NCI-H187 treated with DMSO at 0.1 percent for 48 hours (cell line): Measurements from ENCODE around the gene FOXO6.

ENCODE experiments used
- DNase-seq: peaks from one replicate; lab custom pipeline; 2025; lab: John Stamatoyannopoulos, UW

FOXO6 gene

DNA sequence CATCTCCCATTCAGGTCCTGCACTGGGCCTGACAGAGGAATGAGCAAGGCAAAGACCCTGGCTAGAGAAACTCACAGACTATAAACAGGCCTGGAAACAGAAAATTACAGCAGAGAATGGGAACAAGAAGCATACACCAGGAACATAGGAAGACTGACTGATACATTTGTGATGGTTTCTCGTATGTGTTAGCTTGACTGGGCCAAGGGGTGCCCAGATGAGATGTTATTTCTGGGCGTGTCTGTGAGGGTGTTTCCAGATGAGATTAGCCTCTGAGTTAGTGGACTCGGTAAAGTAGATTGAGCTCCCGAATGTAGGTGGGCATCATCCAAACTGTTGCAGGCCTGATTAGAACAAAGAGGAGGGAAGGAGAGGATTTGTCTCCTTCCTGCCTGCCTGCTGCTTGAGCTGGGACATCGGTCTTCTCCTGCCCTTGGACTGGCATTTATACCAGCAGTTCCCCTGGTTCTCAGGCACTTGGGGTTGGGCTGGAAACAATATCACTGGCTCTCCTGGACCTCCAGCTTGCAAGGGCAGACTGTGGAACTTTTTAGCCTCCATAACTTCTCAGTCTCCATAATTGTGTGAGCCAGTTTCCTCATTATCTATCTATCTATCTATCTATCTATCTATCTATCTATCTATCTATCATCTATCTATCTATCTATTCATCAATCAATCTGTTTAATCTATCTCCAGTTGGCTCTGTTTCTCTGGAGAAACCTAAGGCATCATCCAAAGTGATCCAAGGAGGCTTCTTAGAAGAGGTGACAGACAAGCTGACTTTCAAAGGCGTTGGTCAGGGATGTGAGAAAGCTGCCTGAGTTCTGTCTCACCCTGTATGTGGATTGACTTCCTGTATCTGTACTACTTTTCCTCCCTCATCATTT is 9.7 kb upstream of the FOXO6 start:
- no peak for DNase-seq

DNA sequence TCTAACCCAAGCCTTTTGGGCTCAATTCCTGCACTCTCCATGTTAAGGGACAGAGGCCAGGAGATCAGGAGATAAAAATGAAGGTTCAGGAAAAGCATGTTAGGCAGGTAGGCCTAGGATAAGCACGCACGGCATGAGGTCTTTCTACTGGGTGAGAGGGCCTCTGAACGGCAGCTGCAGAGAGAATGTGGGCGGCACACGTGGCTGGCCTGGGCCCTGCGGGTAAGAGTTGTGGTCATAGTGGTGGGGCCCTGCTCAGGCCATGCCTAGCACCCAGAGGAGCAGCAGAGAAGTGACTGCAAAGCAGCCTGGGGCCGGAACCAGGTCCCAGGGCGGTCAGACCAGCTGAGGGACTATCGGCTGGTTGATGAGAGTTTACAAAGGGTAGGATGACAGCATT is 7.5 kb upstream of the FOXO6 start:
- DNase-seq = no peak

DNA sequence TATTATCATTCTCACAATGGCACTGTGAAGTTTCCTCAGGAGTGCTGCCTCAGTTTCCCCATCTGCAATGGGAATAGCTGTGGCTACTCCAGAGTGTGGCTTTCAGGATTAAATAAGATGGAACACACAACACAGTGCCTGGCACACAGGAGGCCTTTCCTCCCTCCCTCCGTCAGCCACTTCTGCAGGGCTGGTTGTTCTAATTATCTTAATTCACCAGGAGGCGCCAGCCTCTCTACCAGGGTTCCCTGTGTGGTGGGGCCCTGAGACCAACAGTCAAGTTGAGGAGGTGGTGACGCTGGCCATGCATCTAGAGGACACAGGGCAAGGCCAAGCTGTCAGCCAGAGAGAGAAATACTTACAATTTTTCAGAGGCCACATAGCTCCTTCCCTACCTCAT is 6.3 kb upstream of the FOXO6 start:
- no peak for DNase-seq

DNA sequence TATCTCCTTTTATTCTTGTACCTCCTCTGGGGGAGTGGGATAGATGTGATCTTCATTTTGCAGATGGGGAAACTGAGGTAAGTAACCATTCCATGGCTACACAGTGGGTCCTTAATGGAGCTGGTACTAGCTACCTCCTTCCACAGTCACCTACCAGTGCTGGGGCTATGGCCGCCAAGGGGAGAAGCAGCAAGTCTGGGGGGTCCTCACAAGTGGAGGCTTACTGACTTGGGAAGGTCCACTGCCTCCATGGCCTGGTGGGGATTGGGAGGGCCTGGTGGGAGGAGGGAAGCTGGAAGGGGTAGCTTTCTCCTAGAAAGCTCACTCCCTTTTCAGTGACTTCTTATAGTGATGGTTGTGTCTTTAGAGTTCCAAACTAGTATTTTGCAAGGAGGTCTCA is 5.9 kb upstream of the FOXO6 start:
- no peak for DNase-seq

DNA sequence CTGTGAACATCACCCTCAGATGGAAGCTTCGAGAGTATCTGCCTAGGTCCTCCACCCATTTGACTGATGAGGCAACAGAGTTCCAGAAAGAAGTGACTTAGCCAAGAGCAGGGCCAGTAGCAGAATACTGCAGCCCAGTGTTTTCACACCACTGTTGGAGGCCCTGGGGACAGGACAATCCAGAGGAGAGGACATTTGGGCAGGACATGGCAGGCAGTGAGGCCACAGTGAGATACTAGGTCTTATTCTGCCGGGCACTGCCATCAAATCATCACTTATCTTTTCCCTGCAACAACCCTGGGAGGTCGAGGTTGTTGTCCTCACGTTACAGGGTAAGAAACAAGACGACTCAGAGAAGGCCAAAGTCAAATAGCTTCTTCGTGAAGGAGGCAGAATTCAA is 5.5 kb upstream of the FOXO6 start:
- no peak for DNase-seq

DNA sequence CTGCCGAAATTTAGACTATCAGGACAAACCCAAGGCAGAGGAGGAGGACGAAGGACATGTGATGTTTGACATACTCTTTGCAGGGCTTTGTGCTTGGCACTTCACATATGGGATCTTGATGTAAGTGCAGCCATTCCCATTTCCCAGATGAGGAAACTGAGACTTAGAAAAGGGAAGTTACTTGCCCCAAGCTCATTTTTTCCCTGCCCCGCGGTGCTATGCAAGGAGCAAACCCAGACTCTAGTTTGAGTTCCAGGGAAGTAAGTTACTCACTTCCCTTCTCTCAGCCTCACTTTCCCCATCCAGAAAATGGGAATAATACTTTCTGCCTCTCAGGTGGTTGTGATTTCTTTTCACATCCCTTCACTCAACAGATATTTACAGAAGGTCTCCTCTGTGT is 4.5 kb upstream of the FOXO6 start:
- DNase-seq = no peak

DNA sequence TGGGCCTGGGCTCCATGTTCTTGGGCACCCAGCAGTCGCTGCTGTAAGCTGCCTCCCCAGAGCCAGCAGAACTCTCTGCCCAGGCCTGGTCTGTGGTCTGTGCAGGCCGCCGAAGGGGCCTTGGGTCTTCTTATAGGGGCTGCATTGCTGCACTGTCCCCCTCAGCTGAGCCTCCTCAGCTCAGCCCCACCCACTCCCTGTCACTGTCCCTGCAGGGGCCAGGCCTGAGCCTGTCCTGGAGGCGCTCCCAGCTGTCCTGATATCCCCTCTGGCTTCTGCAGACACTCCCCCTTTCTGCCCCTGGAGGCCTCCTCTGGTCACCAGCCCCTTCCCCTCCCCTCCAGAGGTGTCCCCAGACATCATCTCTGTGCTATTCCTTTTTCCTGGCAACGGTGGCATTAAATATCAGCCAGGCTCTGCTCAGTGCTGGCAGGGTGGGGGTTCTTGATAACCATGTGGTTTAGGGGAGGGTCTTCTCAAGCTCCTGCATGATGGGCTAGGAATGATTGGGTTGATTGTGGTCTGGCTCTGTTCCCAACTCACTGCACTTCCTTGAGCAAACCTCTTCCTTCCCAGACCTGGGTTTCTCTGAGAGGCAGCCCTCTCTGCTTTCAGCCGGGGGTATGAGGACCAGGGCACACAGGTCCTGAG is 3.7 kb upstream of the FOXO6 start:
- DNase-seq = no peak

DNA sequence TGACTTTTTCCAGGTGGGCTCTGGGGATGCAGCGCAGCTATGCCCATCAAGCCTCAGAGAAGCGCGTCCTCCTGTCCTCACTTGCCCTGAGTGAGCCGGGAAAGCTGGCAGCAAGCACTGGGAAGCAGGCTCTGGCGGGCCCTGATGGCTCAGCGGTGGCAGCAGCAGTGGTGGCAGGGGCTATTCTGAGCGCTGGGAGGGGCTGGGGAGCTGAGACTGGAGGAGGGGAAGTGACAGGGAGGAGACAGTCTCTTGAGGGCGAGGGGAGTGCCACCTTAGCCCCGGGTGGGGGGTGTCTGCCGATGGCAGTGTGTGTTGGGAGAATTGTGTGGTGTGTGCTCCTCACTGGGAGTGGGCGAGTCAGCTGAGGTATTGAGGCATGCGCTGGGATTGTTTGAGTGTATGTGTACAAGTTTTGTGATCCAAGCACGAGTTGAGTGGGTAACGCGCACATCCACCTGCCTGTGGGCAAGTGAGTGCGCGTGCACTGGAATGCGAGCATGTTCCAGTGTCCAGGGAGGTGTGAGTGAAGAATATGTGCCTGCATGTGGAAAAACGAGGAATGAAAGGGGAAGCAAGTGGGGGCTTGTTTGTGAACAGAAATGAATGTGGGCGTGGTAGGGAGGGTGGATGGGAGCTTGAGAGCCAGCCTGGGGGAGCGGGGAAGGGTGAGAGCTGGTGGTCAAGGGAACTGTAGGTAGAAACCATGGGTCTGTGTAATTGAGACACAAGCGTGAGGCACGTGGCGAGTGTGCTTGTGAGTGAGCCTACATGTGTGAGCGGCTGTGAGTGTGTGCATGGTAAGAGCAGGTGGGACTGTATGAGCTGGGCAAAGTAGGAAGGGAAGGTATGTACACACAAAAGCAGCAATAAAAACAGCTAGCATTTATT is 2.9 kb upstream of the FOXO6 start:
- DNase-seq = no peak

DNA sequence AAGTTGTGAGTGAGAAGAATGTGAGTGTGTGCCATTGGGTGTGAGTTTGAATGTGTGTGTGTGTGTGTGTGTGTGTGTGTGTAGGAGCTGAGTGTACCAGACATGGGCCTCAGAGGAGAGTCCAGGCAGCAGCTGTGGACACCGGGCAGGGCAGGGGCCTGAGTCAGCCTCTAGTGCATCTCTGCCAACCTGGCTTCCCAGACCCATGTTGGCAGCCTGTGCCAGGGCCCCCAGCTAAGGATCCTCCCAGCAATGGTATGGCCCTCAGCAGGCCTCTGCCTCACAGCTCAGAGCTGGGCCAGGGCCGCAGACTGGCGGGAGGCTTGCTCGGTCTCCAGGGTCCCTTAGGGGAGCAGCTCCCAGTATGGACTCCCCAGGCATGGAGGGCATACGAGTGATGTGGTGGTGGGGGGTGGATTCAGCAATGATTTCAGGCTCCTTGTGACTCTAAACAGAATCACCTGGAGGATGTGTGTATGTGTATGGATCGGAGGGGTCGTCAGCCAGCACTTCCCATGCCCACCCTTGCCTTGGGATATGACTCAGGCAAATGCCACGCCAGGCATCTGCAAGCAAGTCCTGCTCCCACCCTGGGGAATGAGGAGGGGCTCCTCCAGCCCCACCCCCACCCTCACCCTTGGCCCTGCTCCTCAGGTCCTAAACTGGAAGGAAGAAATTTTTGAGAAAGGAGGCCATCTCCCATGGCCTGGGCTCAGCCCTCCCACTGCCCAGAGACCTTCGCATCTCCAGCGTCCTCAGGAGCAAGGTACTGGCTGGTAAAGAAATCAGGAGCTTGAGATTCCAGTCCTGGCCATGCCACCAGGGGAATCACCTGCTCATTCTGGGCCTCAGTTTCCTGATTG is 1.8 kb upstream of the FOXO6 start:
- DNase-seq = no peak

DNA sequence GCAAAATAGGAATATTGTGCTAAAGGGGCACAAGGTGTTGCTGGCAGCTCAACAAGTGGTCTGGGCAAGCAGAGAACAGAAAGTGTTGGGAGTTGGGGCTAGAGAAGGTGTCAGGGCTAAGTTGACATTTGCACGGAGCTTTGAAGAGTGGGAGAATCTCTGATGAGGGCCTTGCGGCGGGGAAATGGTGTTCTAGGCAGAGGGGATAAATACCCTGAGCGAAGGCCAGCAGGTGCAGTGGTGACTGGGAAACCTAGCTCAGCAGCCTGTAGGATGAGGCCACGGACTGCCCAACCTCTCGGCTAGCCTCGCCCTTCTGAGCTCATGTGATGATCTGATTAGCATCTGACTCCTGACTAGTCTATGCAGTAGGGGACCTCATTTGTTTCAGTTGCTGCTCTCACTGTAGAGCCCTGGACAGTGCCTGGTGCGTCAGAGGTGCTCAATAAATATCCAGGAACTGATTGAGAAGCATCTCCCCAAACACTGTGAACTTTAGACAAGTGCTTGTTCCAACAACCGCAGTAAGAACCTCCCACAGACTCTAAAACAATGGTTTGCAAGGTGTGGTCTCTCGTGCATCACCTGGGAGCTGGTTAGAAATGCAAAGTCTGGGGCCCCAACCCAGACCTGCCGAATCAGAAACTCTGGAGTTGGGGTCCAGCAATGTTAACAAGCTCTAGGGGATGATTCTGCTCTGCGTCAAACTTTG is 1.0 kb upstream of the FOXO6 start:
- DNase-seq = peak; percentile 34

DNA sequence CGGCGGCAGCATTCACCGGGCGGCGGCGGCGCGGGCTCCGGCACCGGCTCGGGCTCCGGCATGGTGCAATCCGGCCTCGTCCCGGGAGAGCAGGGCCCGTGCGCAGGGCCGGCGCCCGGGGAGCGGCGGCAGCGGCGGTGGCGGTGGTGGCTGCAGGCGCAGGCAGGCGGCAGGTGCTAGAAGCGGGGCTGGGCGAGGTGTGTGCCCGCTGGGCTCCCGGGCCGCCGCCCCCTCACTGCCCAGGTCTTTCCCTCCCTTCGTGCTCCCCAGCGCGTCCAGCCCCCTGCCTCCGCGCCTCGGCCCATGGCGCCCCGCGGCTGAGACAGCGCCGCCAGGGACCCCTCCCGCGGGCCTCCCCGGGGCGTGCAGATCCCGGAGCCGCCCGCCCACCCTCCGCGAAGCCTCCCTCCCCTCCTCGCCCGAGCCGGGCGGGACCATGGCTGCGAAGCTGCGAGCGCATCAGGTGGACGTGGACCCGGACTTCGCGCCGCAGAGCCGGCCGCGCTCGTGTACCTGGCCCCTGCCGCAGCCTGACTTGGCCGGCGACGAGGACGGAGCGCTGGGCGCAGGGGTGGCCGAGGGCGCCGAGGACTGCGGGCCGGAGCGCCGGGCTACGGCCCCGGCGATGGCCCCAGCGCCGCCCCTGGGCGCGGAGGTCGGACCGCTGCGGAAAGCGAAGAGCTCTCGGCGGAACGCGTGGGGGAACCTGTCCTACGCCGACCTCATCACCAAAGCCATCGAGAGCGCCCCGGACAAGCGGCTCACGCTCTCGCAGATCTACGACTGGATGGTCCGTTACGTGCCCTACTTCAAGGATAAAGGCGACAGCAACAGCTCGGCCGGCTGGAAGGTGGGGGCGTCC is 492 bp downstream of the FOXO6 start:
- DNase-seq = no peak

DNA sequence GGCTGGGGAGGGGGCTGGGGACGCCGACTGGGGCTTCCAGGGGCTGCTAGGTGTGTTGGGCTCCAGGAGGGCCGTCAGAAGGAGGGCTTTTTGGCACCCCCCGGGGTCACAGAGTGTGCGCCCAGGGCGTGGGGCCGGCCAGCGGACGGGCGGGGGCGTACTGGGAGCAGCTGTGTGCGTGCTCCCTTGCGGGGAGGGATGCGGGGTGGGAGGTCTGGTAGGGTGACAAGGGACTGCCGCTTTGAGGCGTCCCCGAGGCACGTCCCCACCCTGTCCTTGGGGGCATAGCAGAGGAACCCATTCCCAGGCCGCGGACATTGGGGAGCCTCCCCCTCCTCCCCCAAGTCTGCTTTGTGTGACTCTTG is 1.1 kb downstream of the FOXO6 start:
- DNase-seq = no peak

DNA sequence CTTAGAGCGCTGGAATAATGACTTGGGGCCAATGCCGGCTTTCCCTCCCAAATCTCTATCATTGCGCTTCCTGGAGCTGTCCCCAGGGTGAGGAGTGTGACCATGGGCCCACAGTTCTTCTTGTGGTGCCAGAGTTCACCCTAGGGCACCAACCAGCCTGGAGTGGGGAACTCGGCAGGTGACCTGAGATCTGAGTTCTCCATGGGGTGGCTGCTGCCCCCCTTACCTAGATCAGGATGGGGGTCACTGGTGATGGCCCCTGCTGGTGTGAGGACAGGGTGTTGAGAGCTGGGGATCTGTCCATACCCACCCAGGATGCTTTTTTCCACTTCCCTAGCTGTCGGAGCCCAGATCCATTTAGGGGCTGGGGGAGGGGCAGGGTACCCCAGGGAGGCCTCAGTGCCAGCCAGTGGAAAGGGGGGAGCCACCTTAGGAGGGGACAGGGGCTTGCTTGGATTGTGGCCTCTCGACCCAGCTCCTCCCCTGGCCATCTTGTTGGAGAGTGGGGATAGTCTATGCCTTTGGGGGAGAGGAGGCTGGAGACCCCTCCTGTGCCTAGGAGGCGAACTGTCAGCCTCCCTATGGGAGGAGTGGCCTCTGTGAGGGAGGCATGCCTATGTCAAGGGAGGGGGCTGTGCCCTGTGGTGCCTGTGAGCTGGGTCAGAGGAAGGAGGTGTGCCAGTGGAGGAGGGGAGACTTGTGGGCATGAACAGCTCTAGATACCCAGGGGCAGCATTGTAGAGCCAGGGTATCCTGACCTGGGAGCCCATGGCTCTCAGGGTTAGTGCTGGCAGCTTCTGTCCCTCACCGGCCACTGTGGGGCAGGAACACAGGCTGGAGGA is 1.7 kb downstream of the FOXO6 start:
- DNase-seq = no peak

DNA sequence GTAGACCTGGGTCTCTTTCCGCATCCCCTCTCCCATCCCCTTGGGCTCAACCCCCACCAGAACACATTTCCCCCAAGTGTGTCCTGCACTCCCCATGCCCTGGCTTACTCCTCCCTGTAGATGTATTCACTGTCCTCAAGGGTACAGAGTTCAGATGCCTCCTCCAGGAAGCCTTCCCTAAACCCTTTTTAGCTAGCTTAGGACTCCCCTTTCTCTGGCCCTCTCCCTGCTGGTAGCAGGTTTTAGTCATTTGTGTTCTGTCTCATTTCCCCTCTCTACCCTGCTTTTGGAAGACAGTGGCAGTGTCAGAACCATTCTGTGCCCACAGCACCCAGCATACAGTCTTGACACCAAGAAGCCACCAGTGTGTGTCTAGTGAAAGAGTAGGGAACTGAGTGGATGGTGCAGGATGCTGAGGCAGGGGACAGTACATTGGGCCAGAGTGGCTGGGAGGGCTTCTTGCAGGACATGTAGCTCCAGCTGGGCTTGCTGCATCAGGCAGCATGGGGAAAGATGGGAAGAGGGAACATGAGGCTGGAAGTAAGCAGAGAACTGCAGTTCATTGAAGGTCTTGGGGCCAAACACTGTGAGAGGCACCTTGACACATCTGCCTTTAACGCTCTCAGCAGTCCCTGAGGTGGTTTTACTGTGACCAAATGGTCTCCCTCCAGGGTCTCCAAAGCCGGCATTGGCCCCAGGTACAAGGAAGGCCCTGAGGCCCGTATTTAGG is 2.5 kb downstream of the FOXO6 start:
- no peak for DNase-seq

DNA sequence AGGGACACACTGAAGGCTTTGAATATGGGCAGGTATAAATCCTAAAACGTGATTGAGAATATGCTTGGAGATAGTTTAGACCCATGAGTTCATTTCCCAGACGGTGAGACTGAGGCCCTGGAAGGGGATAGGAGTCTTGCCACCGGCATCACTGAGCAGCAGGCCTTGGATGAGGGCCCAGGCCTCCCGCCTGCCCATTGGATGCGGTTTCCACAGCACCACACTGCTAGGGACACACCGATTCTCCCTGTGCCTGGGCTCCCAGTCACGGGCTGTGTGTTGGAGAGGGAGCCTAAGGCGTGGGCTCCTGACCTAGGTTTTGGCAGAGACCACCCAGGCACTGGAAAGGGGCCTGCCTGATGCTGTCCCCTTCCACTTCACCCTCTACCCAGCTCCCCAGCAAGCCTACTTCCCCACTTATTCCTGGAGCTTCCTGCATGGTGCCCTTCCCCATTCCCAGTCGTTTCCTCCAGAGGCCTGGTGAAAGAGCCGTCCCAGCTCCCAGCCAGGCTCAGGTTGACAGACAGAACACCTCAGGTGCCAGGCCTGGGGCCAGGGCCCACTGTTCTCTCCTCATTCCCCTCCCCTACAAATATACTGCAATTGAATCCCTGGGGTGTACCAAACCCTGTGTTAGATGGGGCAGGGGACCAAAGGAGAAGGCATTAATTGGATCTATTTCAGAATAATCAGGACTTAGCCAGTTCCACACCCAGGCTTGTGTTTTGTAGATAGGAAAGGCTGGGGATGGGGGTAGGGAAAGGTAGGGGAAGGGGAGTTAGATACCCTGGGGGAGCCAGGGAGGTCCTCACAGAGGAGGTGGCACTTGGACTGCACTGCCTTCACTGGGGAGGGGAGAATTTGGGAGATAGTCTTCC is 3.4 kb downstream of the FOXO6 start:
- DNase-seq = no peak

DNA sequence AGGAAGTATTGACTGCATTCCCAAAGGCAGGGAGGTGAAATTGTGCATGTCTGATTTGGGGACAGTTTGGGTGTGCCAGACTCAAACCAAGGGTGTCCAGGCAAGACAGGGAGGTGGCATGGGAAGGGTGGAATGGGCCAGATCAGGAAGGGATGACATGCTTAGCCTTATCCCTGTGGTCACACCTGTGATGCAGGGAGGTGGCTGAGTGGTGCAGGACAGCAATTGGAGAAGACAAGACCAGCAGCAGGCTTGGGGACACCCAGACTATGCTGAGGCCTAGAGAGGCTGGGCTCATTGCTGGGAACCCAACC is 4.0 kb downstream of the FOXO6 start:
- DNase-seq = no peak

DNA sequence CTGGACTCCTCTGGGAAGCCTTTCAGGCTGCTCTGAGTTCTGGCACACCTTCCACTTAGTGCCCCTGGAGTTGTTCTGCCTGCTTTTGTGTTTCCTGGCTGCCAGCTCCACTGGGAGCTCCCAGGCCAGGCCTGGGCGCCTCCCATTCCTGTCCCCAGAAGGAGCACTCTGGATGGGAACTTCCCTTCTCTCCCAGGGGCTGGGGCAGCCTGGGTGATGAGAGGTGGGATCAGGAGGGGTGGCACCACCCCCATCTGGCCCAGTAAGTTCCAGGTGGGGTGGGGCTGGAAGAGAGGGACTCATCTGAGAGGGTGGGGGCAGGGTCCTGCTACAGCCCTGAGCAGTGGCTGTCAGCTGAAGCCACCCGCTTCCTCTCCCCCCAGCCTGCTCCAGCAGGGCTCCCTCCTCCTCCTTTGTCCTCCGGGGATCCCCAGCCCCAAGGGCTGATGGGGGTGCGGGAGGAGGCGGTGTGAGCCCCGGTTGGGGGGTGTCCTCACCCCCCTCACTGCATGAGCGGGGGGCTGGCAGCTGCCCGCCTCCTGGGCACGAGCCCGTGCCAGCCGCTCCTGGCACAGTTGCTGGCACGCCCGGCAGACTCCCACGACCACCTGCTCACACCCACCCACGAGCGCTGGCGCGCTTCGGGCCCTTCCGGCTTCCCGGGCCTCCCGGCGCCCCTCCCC is 4.7 kb downstream of the FOXO6 start:
- no peak for DNase-seq
